Panc1 (cell line): ENCODE measurements around the gene ZNF774. TPM values are rescaled to one million over a fixed set of nuclear protein-coding genes. Genes with fewer than 3 reads are reported as not detected.

Source experiments
- ATAC-seq: fragments of 200-7000 bp; cut with Tn5 transposase; 2 replicates; pipeline ENCODE4 v1.9.1; 2020; ENCODE audit warnings: mild to moderate bottlenecking, moderate library complexity
- BruUV-seq: library from RNA; stranded (reverse); fragments of 400-500 nt; replicated peaks from 2 replicates; lab custom pipeline; 2021; lab: Mats Ljungman, UMichigan
- CTCF ChIA-PET: fragments of 300-600 bp; sonication (Branson Sonifier 250); formaldehyde crosslinking; loops from one replicate; lab custom pipeline; 2022; ENCODE audit warnings: antibody characterized with exemption; lab: Charles Lee
- POLR2A ChIA-PET: fragments of 300-600 bp; sonication (Branson Sonifier 250); formaldehyde crosslinking; loops from one replicate; lab custom pipeline; 2022; ENCODE audit warnings: antibody characterized with exemption; lab: Charles Lee
- DNase-seq: peaks from one replicate; pipeline ENCODE4 v3.0.0-alpha.2; 2010; ENCODE audit warnings: low read depth, low spot score
- H3K27ac ChIP-seq: 2 replicates; pipeline ENCODE4 v1.5.1; 2011; ENCODE audit warnings: mild to moderate bottlenecking, low read length, inconsistent platforms
- H3K27me3 ChIP-seq: fragments of 200-500 bp; sonication (Bioruptor generic); 2 replicates; pipeline ENCODE4 v1.6.0; 2014; ENCODE audit warnings: low read length, inconsistent platforms; ENCODE audit not compliant: control insufficient read depth, insufficient read depth
- H3K36me3 ChIP-seq: fragments of 200-500 bp; sonication (Bioruptor generic); 2 replicates; pipeline ENCODE4 v1.5.1; 2014; ENCODE audit warnings: inconsistent platforms, mild to moderate bottlenecking, low read length, moderate library complexity; ENCODE audit not compliant: control insufficient read depth, insufficient read depth
- H3K4me1 ChIP-seq: 2 replicates; pipeline ENCODE4 v1.5.1; 2011; ENCODE audit warnings: inconsistent platforms, mild to moderate bottlenecking, low read length, moderate library complexity; ENCODE audit not compliant: control insufficient read depth, insufficient read depth
- H3K4me3 ChIP-seq, 2 experiments: 2 replicates each; pipeline ENCODE4 v1.5.1; 2011 to 2012; ENCODE audit warnings: low read depth in 2 of 2, low read length in 2 of 2, mild to moderate bottlenecking in 2 of 2, inconsistent platforms in 1 of 2, moderate library complexity in 1 of 2
- H3K9me3 ChIP-seq: fragments of 200-500 bp; sonication (Bioruptor generic); 2 replicates; pipeline ENCODE4 v1.5.1; 2014; ENCODE audit warnings: low read depth, mild to moderate bottlenecking, inconsistent platforms, low read length, moderate library complexity; ENCODE audit not compliant: control insufficient read depth, insufficient read depth
- CTCF ChIP-seq: fragments of 450-650 bp; IDR thresholded peaks from 2 replicates; pipeline ENCODE4 v1.5.1; 2017; ENCODE audit warnings: mild to moderate bottlenecking
- POLR2AphosphoS5 ChIP-seq: IDR thresholded peaks from 2 replicates; pipeline ENCODE4 v1.6.1; 2012; ENCODE audit warnings: mild to moderate bottlenecking, low read depth, low read length, moderate library complexity
- REST ChIP-seq, 2 experiments: IDR thresholded peaks; 2 replicates each; pipeline ENCODE4 v1.6.1; 2011 to 2012; ENCODE audit warnings: low read depth in 2 of 2, control low read depth in 1 of 2, low read length in 1 of 2, mild to moderate bottlenecking in 1 of 2, moderate library complexity in 1 of 2; ENCODE audit not compliant: insufficient read depth in 1 of 2
- SIN3A ChIP-seq: IDR thresholded peaks from 2 replicates; pipeline ENCODE4 v1.6.1; 2012; ENCODE audit warnings: low read depth, mild to moderate bottlenecking, low read length, moderate library complexity, borderline replicate concordance; ENCODE audit not compliant: insufficient read depth
- TCF7L2 ChIP-seq: IDR thresholded peaks from 2 replicates; pipeline ENCODE4 v1.6.1; 2011; ENCODE audit warnings: mild to moderate bottlenecking, low read depth, low read length, inconsistent platforms
- in situ Hi-C: cut with HindIII; loops from 2 replicates; pipeline ENCODE4 v1.10.0; 2016; ENCODE audit warnings: low sequenced_read_pairs, low pct_unique_long_range_greater_than_20kb
- intact Hi-C: fragments of 100-400 bp; cut with micrococcal nuclease; formaldehyde crosslinking; loops from one replicate; pipeline ENCODE4 v1.10.0; 2022; ENCODE audit not compliant: unreplicated experiment
- total RNA-seq: library from RNA; stranded (reverse); gene quantifications from one replicate; pipeline ENCODE4 v1.2.1, GENCODE V29; 2021; ENCODE audit not compliant: unreplicated experiment

Gene ZNF774
- total RNA-seq, 1 experiment from 2014 or later = 5.2 TPM

- intact Hi-C loops = loop anchor here (10.0 kb wide), 1 partner anchor 72 kb away; no protein-coding TSS in a partner anchor
- Histone ChIP-seq H3K27ac (peak overlapping the region; percentile 69), H3K4me3 (no peak overlapping the region), H3K4me1 (peaks cover 70% of the 10 kb centered on the region), H3K36me3 (0 out of 2 replicates have a peak, but pooled peaks cover 2% of the 10 kb centered on the region), H3K27me3 (no peaks in the 10 kb centered on the region), H3K9me3 (no peaks in the 10 kb centered on the region)
- ATAC-seq (no peak), DNase-seq (no peak)
- ChIA-PET CTCF (no interaction called here), POLR2A (no interaction called here)
- BruUV-seq = no TSS peak
- in situ Hi-C loops = no loop called here
- TF ChIP-seq TCF7L2 = no peak
- no peak for TF ChIP-seq REST (IDR thresholded peaks at IDR 0.05; ENCODE audit: insufficient read depth in 1 of 2, low read depth in 2 of 2, low read length in 1 of 2)
- TF ChIP-seq CTCF = no peak
- TF ChIP-seq SIN3A = no peak
- no peak for TF ChIP-seq POLR2AphosphoS5
Measured at GRCh38 chr15:90396321-90396720, 44.2 kb downstream of the ZNF774 start.

- peaks cover 73% of the 10 kb centered on the region for H3K4me1 ChIP-seq
- peak overlapping the region; percentile 21 to 46 for H3K4me3 ChIP-seq
- ATAC-seq (peak; percentile 64), DNase-seq (no peak)
- H3K36me3 ChIP-seq = no peaks in the 10 kb centered on the region; the same call in 1 of the 2 replicates
- ChIA-PET CTCF (no interaction called here), POLR2A (interaction anchor here (0.6 to 1.9 kb wide), 2 partner anchors 12 to 49 kb away, joined by 4 to 12 read pairs; partner anchors contain the start of gene IQGAP1)
- TSS peak; percentile 100 for BruUV-seq
- intact Hi-C loops = no loop called here
- H3K9me3 ChIP-seq = no peaks in the 10 kb centered on the region
- TF ChIP-seq CTCF (no peak), TCF7L2 (no peak), REST (IDR thresholded peaks at IDR 0.05; ENCODE audit: insufficient read depth in 1 of 2, low read depth in 2 of 2, low read length in 1 of 2) (no peak), POLR2AphosphoS5 (no peak), SIN3A (no peak)
- peak overlapping the region; percentile 98 for H3K27ac ChIP-seq
- no peaks in the 10 kb centered on the region for H3K27me3 ChIP-seq
- in situ Hi-C loops = no loop called here
Measured at GRCh38 chr15:90400005-90400758, 48.1 kb downstream of the ZNF774 start.
